Upper lobe of left lung (tissue), 4 donors: Measurements from ENCODE around the gene PAN2.

ENCODE experiments used
- CTCF ChIP-seq, 6 experiments: fragments of 450-650 bp in 4 of 6; fragments of 200-600 bp in 2 of 6; sonication (generic) in 2 of 6; IDR thresholded peaks; one replicate each; pipeline ENCODE4 v1.5.1; 2016 to 2019; ENCODE audit warnings: antibody characterized with exemption in 6 of 6
- EP300 ChIP-seq, 4 donors: sonication (generic); formaldehyde crosslinking; IDR thresholded peaks; one replicate each; pipeline ENCODE4 v1.5.1; 2017; ENCODE audit warnings: antibody characterized with exemption in 4 of 4, control low read depth in 2 of 4
- POLR2A ChIP-seq, 4 donors: fragments of 450-650 bp; IDR thresholded peaks; one replicate each; pipeline ENCODE4 v1.5.1; 2016 to 2017; ENCODE audit warnings: antibody characterized with exemption in 4 of 4, mild to moderate bottlenecking in 2 of 4
- POLR2AphosphoS5 ChIP-seq, 2 donors: sonication (generic); formaldehyde crosslinking; IDR thresholded peaks; one replicate each; pipeline ENCODE4 v1.5.1; 2017; ENCODE audit warnings: antibody characterized with exemption in 2 of 2

- TF ChIP-seq CTCF (IDR thresholded peaks at IDR 0.05) (no peak), POLR2A (IDR thresholded peaks at IDR 0.05) (no peak), EP300 (IDR thresholded peaks at IDR 0.05) (no peak), POLR2AphosphoS5 (IDR thresholded peaks at IDR 0.05) (no peak)
These were observed 16.9 kb upstream of the PAN2 start for GRCh38 chr12:56350662-56351061.
